ENCODE measurements around the gene ACAP2.

DNA sequence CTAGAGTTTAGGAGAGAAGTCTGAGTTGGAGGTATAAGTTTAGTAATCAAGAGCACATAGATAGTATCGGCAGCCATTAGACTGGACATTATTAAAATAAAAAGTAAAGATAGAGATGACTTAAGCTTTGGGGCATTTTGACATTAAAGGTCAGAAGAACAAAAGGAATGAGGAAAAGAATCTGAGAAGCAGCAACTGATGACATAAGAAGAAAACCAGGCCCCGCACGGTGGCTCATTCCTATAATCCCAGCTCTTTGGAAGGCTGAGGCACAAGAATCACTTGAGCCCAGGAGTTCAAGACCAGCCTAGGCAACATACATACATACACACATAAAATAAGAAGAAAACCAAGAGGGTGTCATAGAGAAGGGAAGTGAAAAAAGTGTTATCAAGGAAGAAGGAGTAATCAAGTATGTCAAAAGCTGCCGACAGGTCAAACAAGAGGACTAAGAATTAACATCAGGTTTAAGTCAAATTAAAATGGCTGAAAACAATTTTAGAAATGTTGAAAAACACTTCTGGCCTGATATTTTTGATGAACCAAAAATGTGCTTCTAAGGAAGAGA is 38.9 kb downstream of the ACAP2 start:
- TF ChIP-seq, protein P1, sequence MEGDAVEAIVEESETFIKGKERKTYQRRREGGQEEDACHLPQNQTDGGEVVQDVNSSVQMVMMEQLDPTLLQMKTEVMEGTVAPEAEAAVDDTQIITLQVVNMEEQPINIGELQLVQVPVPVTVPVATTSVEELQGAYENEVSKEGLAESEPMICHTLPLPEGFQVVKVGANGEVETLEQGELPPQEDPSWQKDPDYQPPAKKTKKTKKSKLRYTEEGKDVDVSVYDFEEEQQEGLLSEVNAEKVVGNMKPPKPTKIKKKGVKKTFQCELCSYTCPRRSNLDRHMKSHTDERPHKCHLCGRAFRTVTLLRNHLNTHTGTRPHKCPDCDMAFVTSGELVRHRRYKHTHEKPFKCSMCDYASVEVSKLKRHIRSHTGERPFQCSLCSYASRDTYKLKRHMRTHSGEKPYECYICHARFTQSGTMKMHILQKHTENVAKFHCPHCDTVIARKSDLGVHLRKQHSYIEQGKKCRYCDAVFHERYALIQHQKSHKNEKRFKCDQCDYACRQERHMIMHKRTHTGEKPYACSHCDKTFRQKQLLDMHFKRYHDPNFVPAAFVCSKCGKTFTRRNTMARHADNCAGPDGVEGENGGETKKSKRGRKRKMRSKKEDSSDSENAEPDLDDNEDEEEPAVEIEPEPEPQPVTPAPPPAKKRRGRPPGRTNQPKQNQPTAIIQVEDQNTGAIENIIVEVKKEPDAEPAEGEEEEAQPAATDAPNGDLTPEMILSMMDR (IDR thresholded peaks at IDR 0.05; ENCODE audit: poor library complexity, severe bottlenecking): no peak
- TF ChIP-seq POLR2AphosphoS5 (IDR thresholded peaks at IDR 0.05): no peak
